Body of pancreas (tissue), 4 donors: ENCODE data around the gene CMTR2.

ENCODE experiments used
- CTCF ChIP-seq, 7 experiments: fragments of 450-650 bp in 4 of 7; fragments of 200-600 bp in 3 of 7; sonication (generic) in 3 of 7; IDR thresholded peaks; one replicate each; pipeline ENCODE4 v1.5.1; 2016 to 2019; ENCODE audit warnings: antibody characterized with exemption in 7 of 7
- POLR2A ChIP-seq, 3 donors: fragments of 450-650 bp; IDR thresholded peaks; one replicate each; pipeline ENCODE4 v1.6.1; 2016; ENCODE audit warnings: antibody characterized with exemption in 3 of 3, mild to moderate bottlenecking in 2 of 3

- no peak for TF ChIP-seq CTCF (IDR thresholded peaks at IDR 0.05)
- TF ChIP-seq POLR2A (IDR thresholded peaks at IDR 0.05), result no peak
These were observed 1.7 kb downstream of the CMTR2 start for GRCh38 chr16:71287454-71287853.
